ENCODE measurements around the gene FAM124B. TPM values are rescaled to one million over a fixed set of nuclear protein-coding genes. Genes with fewer than 3 reads are reported as not detected.

Gene FAM124B
- total RNA-seq, 1 donor from 2014 or later: 1.1 TPM

DNA sequence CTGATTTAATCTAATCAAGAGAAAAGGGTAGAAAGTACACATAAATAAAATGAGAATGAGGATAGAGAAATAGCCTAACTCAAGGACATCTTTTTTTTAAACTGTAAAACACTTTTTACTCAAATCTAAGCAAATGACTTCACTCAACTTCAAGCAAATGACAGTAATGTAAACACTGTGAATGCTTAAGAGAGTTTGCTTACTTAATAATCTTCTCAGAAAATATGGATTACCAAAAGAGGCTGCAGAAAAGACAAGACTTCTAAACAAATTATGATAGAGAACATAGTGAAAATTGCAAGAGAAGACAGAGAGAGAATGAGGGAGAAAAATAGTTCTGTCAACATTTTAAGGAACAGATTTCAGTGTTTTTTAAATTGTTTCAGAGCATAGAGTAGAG is 52.5 kb downstream of the FAM124B start:
- DNase-seq: no peak
- Histone ChIP-seq H3K36me3 (no peaks in the 10 kb centered on the region), H3K27me3 (ENCODE audit: low read depth) (peaks cover 18% of the 10 kb centered on the region), H3K27ac (replicated peaks) (no peak overlapping the region), H3K4me1 (no peaks in the 10 kb centered on the region), H3K9me3 (replicated peaks) (peaks cover 11% of the 10 kb centered on the region), H3K4me3 (no peak overlapping the region)
- intact Hi-C loops (cut with micrococcal nuclease): no loop called here
- TF ChIP-seq, protein P1, sequence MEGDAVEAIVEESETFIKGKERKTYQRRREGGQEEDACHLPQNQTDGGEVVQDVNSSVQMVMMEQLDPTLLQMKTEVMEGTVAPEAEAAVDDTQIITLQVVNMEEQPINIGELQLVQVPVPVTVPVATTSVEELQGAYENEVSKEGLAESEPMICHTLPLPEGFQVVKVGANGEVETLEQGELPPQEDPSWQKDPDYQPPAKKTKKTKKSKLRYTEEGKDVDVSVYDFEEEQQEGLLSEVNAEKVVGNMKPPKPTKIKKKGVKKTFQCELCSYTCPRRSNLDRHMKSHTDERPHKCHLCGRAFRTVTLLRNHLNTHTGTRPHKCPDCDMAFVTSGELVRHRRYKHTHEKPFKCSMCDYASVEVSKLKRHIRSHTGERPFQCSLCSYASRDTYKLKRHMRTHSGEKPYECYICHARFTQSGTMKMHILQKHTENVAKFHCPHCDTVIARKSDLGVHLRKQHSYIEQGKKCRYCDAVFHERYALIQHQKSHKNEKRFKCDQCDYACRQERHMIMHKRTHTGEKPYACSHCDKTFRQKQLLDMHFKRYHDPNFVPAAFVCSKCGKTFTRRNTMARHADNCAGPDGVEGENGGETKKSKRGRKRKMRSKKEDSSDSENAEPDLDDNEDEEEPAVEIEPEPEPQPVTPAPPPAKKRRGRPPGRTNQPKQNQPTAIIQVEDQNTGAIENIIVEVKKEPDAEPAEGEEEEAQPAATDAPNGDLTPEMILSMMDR (IDR thresholded peaks at IDR 0.05; ENCODE audit: borderline replicate concordance): no peak

DNA sequence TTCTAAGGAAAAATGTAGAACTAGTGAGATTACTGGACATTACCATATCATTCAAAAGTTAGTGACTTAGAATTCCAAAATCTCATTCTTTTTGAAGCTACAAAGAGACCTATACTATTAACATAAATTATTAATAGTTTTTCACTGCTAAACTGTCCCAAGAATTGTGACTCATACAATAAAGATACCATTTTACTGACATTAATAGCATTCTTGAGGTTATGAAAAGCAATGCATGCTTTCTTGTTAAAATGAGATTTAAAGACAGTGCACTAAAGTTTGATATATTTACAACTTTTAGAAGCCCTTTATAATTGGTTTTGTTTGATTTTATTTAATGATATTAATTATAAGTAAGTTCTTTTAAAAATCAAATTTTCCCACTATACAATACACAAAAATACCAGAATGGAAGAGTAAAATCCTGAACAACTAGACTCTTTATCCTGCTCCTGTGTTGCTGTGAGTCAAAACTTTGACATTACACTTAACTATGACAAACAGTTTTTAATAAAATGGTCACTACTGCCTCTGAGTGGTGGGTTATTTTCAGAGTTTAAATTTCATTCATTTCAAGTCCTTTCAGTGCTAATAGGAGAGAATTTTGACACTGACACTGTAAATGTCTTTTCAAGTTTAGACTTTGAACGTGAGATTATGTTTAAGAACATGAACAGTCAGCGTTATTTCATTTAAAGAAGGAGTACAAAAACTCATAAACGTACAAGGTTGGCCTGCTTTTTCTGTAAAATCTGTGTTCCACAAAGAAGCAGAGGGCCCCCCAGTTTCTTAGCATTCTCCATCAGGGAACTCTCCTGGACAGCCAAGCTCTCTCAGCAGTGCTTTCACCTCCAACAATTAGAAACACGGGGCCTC is 54.5 kb downstream of the FAM124B start:
- Histone ChIP-seq H3K36me3 (no peaks in the 10 kb centered on the region), H3K27ac (replicated peaks) (no peak overlapping the region), H3K4me3 (no peak overlapping the region), H3K9me3 (replicated peaks) (peaks cover 11% of the 10 kb centered on the region), H3K4me1 (no peaks in the 10 kb centered on the region), H3K27me3 (ENCODE audit: low read depth) (peaks cover 8% of the 10 kb centered on the region)
- DNase-seq: no peak
- intact Hi-C loops (cut with micrococcal nuclease): no loop called here
- TF ChIP-seq, protein P1 (IDR thresholded peaks at IDR 0.05; ENCODE audit: borderline replicate concordance): no peak

DNA sequence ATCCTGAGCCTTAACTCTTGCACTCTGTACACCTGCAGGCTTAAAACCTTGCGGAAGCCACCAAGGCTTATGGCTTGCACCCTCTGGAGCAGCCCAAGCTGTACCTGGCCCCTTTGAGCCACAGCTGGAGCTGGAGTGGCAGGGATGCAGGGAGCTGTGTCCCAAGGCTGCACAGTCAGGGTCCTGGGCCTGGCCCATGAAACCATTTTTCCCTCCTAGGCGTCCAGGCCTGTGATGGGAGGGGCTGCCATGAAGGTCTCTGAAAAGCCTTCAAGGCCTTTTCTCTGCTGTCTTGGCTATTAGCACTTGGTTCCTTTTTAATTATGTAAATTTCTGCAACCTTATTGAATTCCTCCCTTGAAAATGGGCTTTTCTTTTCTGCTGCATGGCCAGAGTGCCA is 56.4 kb downstream of the FAM124B start:
- DNase-seq: no peak
- intact Hi-C loops (cut with micrococcal nuclease): no loop called here
- Histone ChIP-seq H3K9me3 (replicated peaks) (peaks cover 11% of the 10 kb centered on the region), H3K27ac (replicated peaks) (no peak overlapping the region), H3K27me3 (ENCODE audit: low read depth) (peaks cover 8% of the 10 kb centered on the region), H3K4me3 (no peak overlapping the region), H3K36me3 (no peaks in the 10 kb centered on the region), H3K4me1 (no peaks in the 10 kb centered on the region)
- TF ChIP-seq, protein P1 (IDR thresholded peaks at IDR 0.05; ENCODE audit: borderline replicate concordance): no peak

DNA sequence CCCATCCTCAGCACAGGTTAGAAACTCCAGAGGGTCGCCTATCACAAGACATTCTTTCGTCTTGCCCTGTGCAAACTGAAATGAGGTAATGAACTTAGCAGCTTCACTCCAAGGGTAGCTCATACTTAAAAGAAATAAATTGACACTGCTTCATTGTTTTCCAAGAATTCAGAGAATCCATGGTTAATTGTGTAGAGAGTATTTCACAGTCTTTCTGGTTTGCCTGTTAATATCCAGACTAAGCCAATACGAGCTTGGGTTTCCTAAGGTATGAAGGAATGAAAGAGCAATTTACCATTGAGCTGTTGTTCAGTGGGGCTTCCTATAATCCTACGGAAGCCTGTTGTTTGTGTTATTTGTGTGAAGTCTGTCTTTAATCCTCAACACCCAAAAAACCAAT is 58.7 kb downstream of the FAM124B start:
- Histone ChIP-seq H3K4me1 (no peaks in the 10 kb centered on the region), H3K36me3 (no peaks in the 10 kb centered on the region), H3K4me3 (no peak overlapping the region), H3K27ac (replicated peaks) (no peak overlapping the region), H3K27me3 (ENCODE audit: low read depth) (peaks cover 8% of the 10 kb centered on the region), H3K9me3 (replicated peaks) (peaks cover 11% of the 10 kb centered on the region)
- intact Hi-C loops (cut with micrococcal nuclease): no loop called here
- DNase-seq: no peak
- TF ChIP-seq, protein P1 (IDR thresholded peaks at IDR 0.05; ENCODE audit: borderline replicate concordance): no peak

DNA sequence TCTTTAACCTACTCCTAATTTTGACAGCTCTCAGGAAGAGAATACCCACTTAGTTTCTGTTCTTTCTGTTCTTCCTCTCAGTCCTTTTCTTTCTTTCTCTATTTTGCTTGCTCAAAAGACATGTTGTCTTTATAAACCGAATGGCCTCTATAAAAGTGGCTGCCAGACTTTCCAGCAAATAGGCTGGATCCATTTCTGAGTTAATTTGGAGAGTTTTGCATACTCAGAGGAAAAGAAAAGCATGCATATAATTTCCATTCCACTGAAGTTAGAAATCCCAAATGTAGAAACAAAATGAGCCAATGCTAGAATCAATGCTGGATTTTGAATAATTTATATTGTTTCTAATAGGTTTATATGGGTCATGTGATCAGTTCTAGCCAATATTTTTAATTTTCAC is 65.9 kb downstream of the FAM124B start:
- no peaks in the 10 kb centered on the region for H3K9me3 ChIP-seq (replicated peaks)
- H3K36me3 ChIP-seq: no peaks in the 10 kb centered on the region
- no peak overlapping the region for H3K4me3 ChIP-seq
- DNase-seq: no peak
- intact Hi-C loops (cut with micrococcal nuclease): no loop called here
- TF ChIP-seq, protein P1 (IDR thresholded peaks at IDR 0.05; ENCODE audit: borderline replicate concordance): no peak
- no peak overlapping the region for H3K27ac ChIP-seq (replicated peaks)
- H3K27me3 ChIP-seq (ENCODE audit: low read depth): peaks cover 16% of the 10 kb centered on the region
- no peaks in the 10 kb centered on the region for H3K4me1 ChIP-seq
